ENCODE measurements around the gene NECTIN3.
A peak's percentile ranks its signal among the peaks of the same experiment; 100 is the strongest.

The NECTIN3 gene

DNA sequence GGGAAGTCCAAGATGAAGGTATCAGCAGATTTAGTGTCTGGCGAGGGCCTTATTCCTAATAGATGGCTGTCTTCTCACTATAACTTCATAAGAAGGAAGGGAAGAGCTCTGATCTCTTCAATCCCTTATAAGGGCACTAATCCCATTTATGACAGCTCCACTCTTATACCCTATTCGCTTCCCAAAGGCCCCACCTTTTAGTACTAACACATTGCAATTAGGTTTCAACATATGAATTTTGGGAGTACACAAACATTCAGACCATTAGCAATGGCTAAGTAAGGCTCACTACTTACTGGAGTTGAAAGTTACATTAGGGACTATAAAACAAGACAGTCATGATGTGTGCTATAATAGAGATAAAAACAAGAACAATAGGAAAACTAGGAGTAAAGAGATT, 118.9 kb downstream of the NECTIN3 start:
- DNase-seq (no peak), ATAC-seq (ENCODE audit: insufficient read depth, low read depth) (no peak)
- Histone ChIP-seq H3K27me3 (ENCODE audit: insufficient read depth, low read length, poor library complexity) (no peaks in the 10 kb centered on the region), H3K9ac (ENCODE audit: low read depth, low read length) (no peak overlapping the region), H3K36me3 (ENCODE audit: insufficient read depth, low read length) (peaks cover 36% of the 10 kb centered on the region), H3K27ac (ENCODE audit: low read length) (no peak overlapping the region), H3K9me3 (ENCODE audit: insufficient read depth, low read length, severe bottlenecking) (no peaks in the 10 kb centered on the region), H3K79me2 (ENCODE audit: insufficient read depth, low read length) (no peaks in the 10 kb centered on the region), H3K4me2 (ENCODE audit: insufficient read depth, low read length) (no peak overlapping the region), H3K4me3 (ENCODE audit: low read depth in 1 of 2, low read length in 2 of 2) (no peak overlapping the region), H3K4me1 (ENCODE audit: insufficient read depth, low read length) (no peaks in the 10 kb centered on the region), H2AFZ (ENCODE audit: low read depth, low read length) (no peak overlapping the region), H4K20me1 (ENCODE audit: insufficient read depth, low read length) (no peaks in the 10 kb centered on the region)
- TF ChIP-seq EZH2 (IDR thresholded peaks at IDR 0.05; ENCODE audit: borderline replicate concordance, low read depth, low read length, severe bottlenecking): no peak
- TF ChIP-seq, protein P1, sequence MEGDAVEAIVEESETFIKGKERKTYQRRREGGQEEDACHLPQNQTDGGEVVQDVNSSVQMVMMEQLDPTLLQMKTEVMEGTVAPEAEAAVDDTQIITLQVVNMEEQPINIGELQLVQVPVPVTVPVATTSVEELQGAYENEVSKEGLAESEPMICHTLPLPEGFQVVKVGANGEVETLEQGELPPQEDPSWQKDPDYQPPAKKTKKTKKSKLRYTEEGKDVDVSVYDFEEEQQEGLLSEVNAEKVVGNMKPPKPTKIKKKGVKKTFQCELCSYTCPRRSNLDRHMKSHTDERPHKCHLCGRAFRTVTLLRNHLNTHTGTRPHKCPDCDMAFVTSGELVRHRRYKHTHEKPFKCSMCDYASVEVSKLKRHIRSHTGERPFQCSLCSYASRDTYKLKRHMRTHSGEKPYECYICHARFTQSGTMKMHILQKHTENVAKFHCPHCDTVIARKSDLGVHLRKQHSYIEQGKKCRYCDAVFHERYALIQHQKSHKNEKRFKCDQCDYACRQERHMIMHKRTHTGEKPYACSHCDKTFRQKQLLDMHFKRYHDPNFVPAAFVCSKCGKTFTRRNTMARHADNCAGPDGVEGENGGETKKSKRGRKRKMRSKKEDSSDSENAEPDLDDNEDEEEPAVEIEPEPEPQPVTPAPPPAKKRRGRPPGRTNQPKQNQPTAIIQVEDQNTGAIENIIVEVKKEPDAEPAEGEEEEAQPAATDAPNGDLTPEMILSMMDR (IDR thresholded peaks at IDR 0.05; ENCODE audit: borderline replicate concordance, extremely low read depth, low read length, poor library complexity, severe bottlenecking): no peak

DNA sequence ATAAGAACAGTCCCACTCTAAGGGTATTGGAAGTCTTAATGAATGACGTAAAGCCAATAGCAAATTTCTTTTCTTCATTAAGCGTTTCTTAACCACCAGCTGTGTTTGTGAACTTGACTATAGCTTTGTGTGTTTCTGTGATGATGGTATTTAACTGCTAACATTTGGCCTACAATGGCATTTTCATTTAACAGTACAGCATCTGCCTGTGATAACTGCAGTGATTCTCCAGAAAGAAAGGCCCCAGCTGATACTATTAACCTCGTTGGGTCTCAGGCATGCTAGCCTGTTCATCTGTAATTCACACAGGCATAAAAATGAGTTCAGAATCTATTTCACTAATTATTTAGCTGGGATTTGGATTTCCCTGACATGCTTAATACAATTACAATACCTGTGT, 121.9 kb downstream of the NECTIN3 start:
- Histone ChIP-seq H3K9me3 (ENCODE audit: insufficient read depth, low read length, severe bottlenecking) (no peaks in the 10 kb centered on the region), H3K4me3 (ENCODE audit: low read depth in 1 of 2, low read length in 2 of 2) (no peak overlapping the region), H3K4me1 (ENCODE audit: insufficient read depth, low read length) (peaks cover 10% of the 10 kb centered on the region), H3K9ac (ENCODE audit: low read depth, low read length) (no peak overlapping the region), H3K27me3 (ENCODE audit: insufficient read depth, low read length, poor library complexity) (no peaks in the 10 kb centered on the region), H2AFZ (ENCODE audit: low read depth, low read length) (no peak overlapping the region), H3K27ac (ENCODE audit: low read length) (no peak overlapping the region), H4K20me1 (ENCODE audit: insufficient read depth, low read length) (no peaks in the 10 kb centered on the region), H3K36me3 (ENCODE audit: insufficient read depth, low read length) (peaks cover 45% of the 10 kb centered on the region), H3K79me2 (ENCODE audit: insufficient read depth, low read length) (no peaks in the 10 kb centered on the region), H3K4me2 (ENCODE audit: insufficient read depth, low read length) (no peak overlapping the region)
- DNase-seq (no peak), ATAC-seq (ENCODE audit: insufficient read depth, low read depth) (no peak)
- TF ChIP-seq, protein P1 (IDR thresholded peaks at IDR 0.05; ENCODE audit: borderline replicate concordance, extremely low read depth, low read length, poor library complexity, severe bottlenecking): no peak
- no peak for TF ChIP-seq EZH2 (IDR thresholded peaks at IDR 0.05; ENCODE audit: borderline replicate concordance, low read depth, low read length, severe bottlenecking)

- no peaks in the 10 kb centered on the region for H3K27me3 ChIP-seq (ENCODE audit: insufficient read depth, low read length, poor library complexity)
- H3K79me2 ChIP-seq (ENCODE audit: insufficient read depth, low read length): no peaks in the 10 kb centered on the region
- H3K4me2 ChIP-seq (ENCODE audit: insufficient read depth, low read length): no peak overlapping the region
- no peak for ATAC-seq (ENCODE audit: insufficient read depth, low read depth)
- no peak overlapping the region for H3K9ac ChIP-seq (ENCODE audit: low read depth, low read length)
- H2AFZ ChIP-seq (ENCODE audit: low read depth, low read length): no peak overlapping the region
- peaks cover 45% of the 10 kb centered on the region for H3K36me3 ChIP-seq (ENCODE audit: insufficient read depth, low read length)
- TF ChIP-seq, protein P1 (IDR thresholded peaks at IDR 0.05; ENCODE audit: borderline replicate concordance, extremely low read depth, low read length, poor library complexity, severe bottlenecking): no peak
- no peak for TF ChIP-seq EZH2 (IDR thresholded peaks at IDR 0.05; ENCODE audit: borderline replicate concordance, low read depth, low read length, severe bottlenecking)
- no peaks in the 10 kb centered on the region for H3K9me3 ChIP-seq (ENCODE audit: insufficient read depth, low read length, severe bottlenecking)
- DNase-seq: no peak
- no peaks in the 10 kb centered on the region for H4K20me1 ChIP-seq (ENCODE audit: insufficient read depth, low read length)
- H3K4me3 ChIP-seq (ENCODE audit: low read depth in 1 of 2, low read length in 2 of 2): no peak overlapping the region
- peaks cover 10% of the 10 kb centered on the region for H3K4me1 ChIP-seq (ENCODE audit: insufficient read depth, low read length)
- no peak overlapping the region for H3K27ac ChIP-seq (ENCODE audit: low read length)
Measured at GRCh38 chr3:111194048-111194447, 122.4 kb downstream of the NECTIN3 start.

- ATAC-seq (ENCODE audit: insufficient read depth, low read depth) (peak; percentile 68), DNase-seq (peak; percentile 23)
- Histone ChIP-seq H3K4me1 (ENCODE audit: insufficient read depth, low read length) (peaks cover 10% of the 10 kb centered on the region), H3K9me3 (ENCODE audit: insufficient read depth, low read length, severe bottlenecking) (no peaks in the 10 kb centered on the region), H3K4me3 (ENCODE audit: low read depth in 1 of 2, low read length in 2 of 2) (no peak overlapping the region), H3K36me3 (ENCODE audit: insufficient read depth, low read length) (peaks cover 38% of the 10 kb centered on the region), H4K20me1 (ENCODE audit: insufficient read depth, low read length) (no peaks in the 10 kb centered on the region), H3K27me3 (ENCODE audit: insufficient read depth, low read length, poor library complexity) (no peaks in the 10 kb centered on the region), H3K9ac (ENCODE audit: low read depth, low read length) (no peak overlapping the region), H3K79me2 (ENCODE audit: insufficient read depth, low read length) (no peaks in the 10 kb centered on the region), H2AFZ (ENCODE audit: low read depth, low read length) (no peak overlapping the region), H3K4me2 (ENCODE audit: insufficient read depth, low read length) (no peak overlapping the region), H3K27ac (ENCODE audit: low read length) (no peak overlapping the region)
- no peak for TF ChIP-seq EZH2 (IDR thresholded peaks at IDR 0.05; ENCODE audit: borderline replicate concordance, low read depth, low read length, severe bottlenecking)
- TF ChIP-seq, protein P1 (IDR thresholded peaks at IDR 0.05; ENCODE audit: borderline replicate concordance, extremely low read depth, low read length, poor library complexity, severe bottlenecking): no peak
Measured at GRCh38 chr3:111197485-111197884, 125.9 kb downstream of the NECTIN3 start.
